HepG2 (cell line): ENCODE measurements around the gene PPP1R16B. TPM values are rescaled to one million over a fixed set of nuclear protein-coding genes. Genes with fewer than 3 reads are reported as not detected.

Source experiments
- CHD2 ChIP-seq: IDR thresholded peaks from 2 replicates; pipeline ENCODE4 v1.6.1; 2011; ENCODE audit warnings: low read depth, low read length, improper control_type of control experiment
- CREB1 ChIP-seq, 2 experiments: fragments of 450-650 bp in 1 of 2; IDR thresholded peaks; 2 replicates each; pipeline ENCODE4 v1.6.1; 2016 to 2017; ENCODE audit warnings: control low read depth in 1 of 2, mild to moderate bottlenecking in 1 of 2, missing compliant biosample characterization in 1 of 2, missing genetic modification characterization in 1 of 2
- MAFK ChIP-seq, 2 experiments: IDR thresholded peaks in 1 of 2; conservative IDR thresholded peaks in 1 of 2; 2 replicates each; pipeline ENCODE4 v1.6.1; 2011; ENCODE audit warnings: improper control_type of control experiment in 2 of 2, low read length in 2 of 2
- PCBP1 ChIP-seq: fragments of 200-400 bp; formaldehyde crosslinking; IDR thresholded peaks from 2 replicates; pipeline ENCODE4 v1.6.1; 2017; ENCODE audit warnings: mild to moderate bottlenecking, low read depth, low read length, borderline replicate concordance
- TBX2 ChIP-seq: sonication (generic); formaldehyde crosslinking; IDR thresholded peaks from 2 replicates; pipeline ENCODE4 v1.5.0; 2020; ENCODE audit warnings: missing genetic modification reagents, mild to moderate bottlenecking, borderline replicate concordance
- ZFP1 ChIP-seq: IDR thresholded peaks from 2 replicates; pipeline ENCODE4 v1.6.1; 2016
- ZNF7 ChIP-seq: IDR thresholded peaks from 2 replicates; pipeline ENCODE4 v1.6.1; 2016; ENCODE audit warnings: missing biosample characterization, missing genetic modification reagents
- ZNF768 ChIP-seq: sonication (generic); formaldehyde crosslinking; IDR thresholded peaks from 2 replicates; pipeline ENCODE4 v1.4.0; 2020; ENCODE audit warnings: missing genetic modification reagents
- ZNF816 ChIP-seq: sonication (generic); formaldehyde crosslinking; IDR thresholded peaks from 2 replicates; pipeline ENCODE4 v1.8.0; 2022; ENCODE audit warnings: missing genetic modification reagents, mild to moderate bottlenecking, borderline replicate concordance
- polyA plus RNA-seq, 8 experiments: library from polyadenylated mRNA; depleted of rRNA in 3 of 8; stranded (reverse) in 7 of 8; unstranded in 1 of 8; fragments of >200 nt; fragmentation: Illumina TruSeq in 4 of 8; extraction: Trizol in 4 of 8; gene quantifications; 2 replicates each; pipeline versions ENCODE4 v1.2.1 to v1.2.3, GENCODE V29; 2011 to 2016; ENCODE audit warnings: low read depth in 4 of 8, missing spikeins in 1 of 8, mixed read lengths in 1 of 8; ENCODE audit not compliant: insufficient read depth in 1 of 8
- total RNA-seq, 5 experiments: library from RNA; depleted of rRNA; stranded (reverse); fragments of >200 nt; fragmentation: Illumina TruSeq; extraction: Trizol; gene quantifications; 2 replicates each; pipeline ENCODE4 v1.2.3, GENCODE V29; 2016; ENCODE audit warnings: low read depth in 1 of 5
- TF ChIP-seq, protein P1 (sequence below): IDR thresholded peaks from 2 replicates; pipeline ENCODE4 v1.6.1; 2016; ENCODE audit warnings: low read depth, control low read depth
- TF ChIP-seq, protein P2 (sequence below): IDR thresholded peaks from 2 replicates; pipeline ENCODE4 v1.6.1; 2016; ENCODE audit warnings: missing compliant biosample characterization, missing genetic modification reagents, borderline replicate concordance
- TF ChIP-seq, protein P3 (sequence below): sonication (generic); formaldehyde crosslinking; IDR thresholded peaks from 2 replicates; pipeline ENCODE4 v1.4.0; 2020; ENCODE audit warnings: mild to moderate bottlenecking, missing genetic modification reagents
- TF ChIP-seq, protein P4 (sequence below), 2 experiments: fragments of 450-650 bp in 1 of 2; sonication (generic) in 1 of 2; formaldehyde crosslinking; IDR thresholded peaks; 2 replicates each; pipeline versions ENCODE4 v1.5.0 to v1.8.0; 2020 to 2022; ENCODE audit warnings: mild to moderate bottlenecking in 1 of 2, missing genetic modification reagents in 1 of 2

PPP1R16B gene
- total and polyA plus RNA-seq, 2 of the 13 experiments (the other 11 are each of a cell fraction or from before 2014, with no cell fraction given) = 0.02 to 0.11 TPM

DNA sequence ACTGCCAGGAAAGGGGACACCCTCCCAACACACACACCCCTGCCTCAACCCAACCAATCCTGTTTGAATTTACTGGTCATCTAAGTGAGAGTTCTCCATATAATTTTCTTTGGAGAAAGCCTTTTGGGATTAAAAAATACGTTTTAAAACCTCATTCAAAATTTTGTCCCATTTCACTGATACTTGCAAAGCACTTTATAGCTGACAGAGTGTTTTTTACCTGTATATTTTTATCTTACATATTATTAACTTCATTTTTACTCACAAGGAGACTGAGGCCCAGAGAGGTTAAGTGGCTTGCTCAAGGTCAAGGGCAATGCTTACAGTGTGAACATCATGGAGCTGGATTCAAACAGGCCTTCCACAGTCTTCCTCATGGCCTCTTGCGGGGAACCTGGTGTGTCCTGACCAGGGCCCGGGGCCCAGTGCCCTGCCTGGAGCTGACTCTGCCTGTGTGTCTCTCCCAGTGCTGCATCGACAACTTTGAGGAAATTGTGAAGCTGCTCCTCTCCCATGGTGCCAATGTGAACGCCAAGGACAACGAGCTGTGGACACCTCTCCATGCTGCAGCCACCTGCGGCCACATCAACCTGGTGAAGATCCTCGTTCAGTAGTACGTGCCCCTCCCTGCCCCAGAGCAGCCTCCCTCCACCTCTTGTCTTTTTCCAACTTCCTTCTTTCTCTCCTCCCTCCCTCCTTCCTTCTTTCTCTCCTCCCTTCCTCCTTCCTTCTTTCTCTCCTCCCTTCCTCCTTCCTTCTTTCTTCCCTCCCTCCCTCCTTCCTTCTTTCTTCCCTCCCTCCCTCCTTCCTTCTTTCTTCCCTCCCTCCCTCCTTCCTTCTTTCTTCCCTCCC is 89.8 kb downstream of the PPP1R16B start (continued):
- TF ChIP-seq, protein P1, sequence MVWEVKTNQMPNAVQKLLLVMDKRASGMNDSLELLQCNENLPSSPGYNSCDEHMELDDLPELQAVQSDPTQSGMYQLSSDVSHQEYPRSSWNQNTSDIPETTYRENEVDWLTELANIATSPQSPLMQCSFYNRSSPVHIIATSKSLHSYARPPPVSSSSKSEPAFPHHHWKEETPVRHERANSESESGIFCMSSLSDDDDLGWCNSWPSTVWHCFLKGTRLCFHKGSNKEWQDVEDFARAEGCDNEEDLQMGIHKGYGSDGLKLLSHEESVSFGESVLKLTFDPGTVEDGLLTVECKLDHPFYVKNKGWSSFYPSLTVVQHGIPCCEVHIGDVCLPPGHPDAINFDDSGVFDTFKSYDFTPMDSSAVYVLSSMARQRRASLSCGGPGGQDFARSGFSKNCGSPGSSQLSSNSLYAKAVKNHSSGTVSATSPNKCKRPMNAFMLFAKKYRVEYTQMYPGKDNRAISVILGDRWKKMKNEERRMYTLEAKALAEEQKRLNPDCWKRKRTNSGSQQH (CRISPR knock-in tag) = no peak
- TF ChIP-seq, protein P2, sequence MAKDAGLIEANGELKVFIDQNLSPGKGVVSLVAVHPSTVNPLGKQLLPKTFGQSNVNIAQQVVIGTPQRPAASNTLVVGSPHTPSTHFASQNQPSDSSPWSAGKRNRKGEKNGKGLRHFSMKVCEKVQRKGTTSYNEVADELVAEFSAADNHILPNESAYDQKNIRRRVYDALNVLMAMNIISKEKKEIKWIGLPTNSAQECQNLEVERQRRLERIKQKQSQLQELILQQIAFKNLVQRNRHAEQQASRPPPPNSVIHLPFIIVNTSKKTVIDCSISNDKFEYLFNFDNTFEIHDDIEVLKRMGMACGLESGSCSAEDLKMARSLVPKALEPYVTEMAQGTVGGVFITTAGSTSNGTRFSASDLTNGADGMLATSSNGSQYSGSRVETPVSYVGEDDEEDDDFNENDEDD (CRISPR knock-in tag) = no peak
- 0 out of 2 replicates have a peak, but pooled peaks have one; percentile 19 for TF ChIP-seq PCBP1
- TF ChIP-seq ZNF768 (CRISPR knock-in tag) = 0 out of 2 replicates have a peak, but pooled peaks have one; percentile 14
- TF ChIP-seq ZNF7 = no peak
- no peak for TF ChIP-seq ZNF816 (CRISPR knock-in tag)
- TF ChIP-seq, protein P3, sequence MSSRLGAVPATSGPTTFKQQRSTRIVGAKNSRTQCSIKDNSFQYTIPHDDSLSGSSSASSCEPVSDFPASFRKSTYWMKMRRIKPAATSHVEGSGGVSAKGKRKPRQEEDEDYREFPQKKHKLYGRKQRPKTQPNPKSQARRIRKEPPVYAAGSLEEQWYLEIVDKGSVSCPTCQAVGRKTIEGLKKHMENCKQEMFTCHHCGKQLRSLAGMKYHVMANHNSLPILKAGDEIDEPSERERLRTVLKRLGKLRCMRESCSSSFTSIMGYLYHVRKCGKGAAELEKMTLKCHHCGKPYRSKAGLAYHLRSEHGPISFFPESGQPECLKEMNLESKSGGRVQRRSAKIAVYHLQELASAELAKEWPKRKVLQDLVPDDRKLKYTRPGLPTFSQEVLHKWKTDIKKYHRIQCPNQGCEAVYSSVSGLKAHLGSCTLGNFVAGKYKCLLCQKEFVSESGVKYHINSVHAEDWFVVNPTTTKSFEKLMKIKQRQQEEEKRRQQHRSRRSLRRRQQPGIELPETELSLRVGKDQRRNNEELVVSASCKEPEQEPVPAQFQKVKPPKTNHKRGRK = peak; percentile 93; the same call in 1 of the 2 replicates
- no peak for TF ChIP-seq CHD2
- no peak for TF ChIP-seq ZFP1 (CRISPR knock-in tag)
- no peak for TF ChIP-seq CREB1 (IDR thresholded peaks at IDR 0.05)
- TF ChIP-seq CREB1 (CRISPR knock-in tag; IDR thresholded peaks at IDR 0.05) = no peak
- TF ChIP-seq, protein P4, sequence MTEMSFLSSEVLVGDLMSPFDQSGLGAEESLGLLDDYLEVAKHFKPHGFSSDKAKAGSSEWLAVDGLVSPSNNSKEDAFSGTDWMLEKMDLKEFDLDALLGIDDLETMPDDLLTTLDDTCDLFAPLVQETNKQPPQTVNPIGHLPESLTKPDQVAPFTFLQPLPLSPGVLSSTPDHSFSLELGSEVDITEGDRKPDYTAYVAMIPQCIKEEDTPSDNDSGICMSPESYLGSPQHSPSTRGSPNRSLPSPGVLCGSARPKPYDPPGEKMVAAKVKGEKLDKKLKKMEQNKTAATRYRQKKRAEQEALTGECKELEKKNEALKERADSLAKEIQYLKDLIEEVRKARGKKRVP (CRISPR knock-in tag; IDR thresholded peaks at IDR 0.05) = no peak
- TF ChIP-seq MAFK (conservative IDR thresholded peaks at IDR 0.05 in 1 of 2, IDR thresholded peaks at IDR 0.05 in 1 of 2; ENCODE audit: low read length in 2 of 2) = peak; percentile 52 to 67
- TF ChIP-seq TBX2 (CRISPR knock-in tag) = no peak
